Epithelial cell of prostate (primary cell): ENCODE data around the gene CR1.
"Not testable (repeated sequence)": the region's sequence is repeated elsewhere in the genome, so short reads cannot be mapped to it uniquely, and the experiment has no call there.

Experiments used
- DNase-seq: peaks from one replicate; pipeline ENCODE4 v3.0.0-alpha.2; 2011; ENCODE audit warnings: low read depth, low spot score
- H3K27ac ChIP-seq: fragments of 450-650 bp; 2 replicates; pipeline ENCODE4 v1.5.1; 2017; ENCODE audit warnings: mild to moderate bottlenecking

Gene CR1

DNA sequence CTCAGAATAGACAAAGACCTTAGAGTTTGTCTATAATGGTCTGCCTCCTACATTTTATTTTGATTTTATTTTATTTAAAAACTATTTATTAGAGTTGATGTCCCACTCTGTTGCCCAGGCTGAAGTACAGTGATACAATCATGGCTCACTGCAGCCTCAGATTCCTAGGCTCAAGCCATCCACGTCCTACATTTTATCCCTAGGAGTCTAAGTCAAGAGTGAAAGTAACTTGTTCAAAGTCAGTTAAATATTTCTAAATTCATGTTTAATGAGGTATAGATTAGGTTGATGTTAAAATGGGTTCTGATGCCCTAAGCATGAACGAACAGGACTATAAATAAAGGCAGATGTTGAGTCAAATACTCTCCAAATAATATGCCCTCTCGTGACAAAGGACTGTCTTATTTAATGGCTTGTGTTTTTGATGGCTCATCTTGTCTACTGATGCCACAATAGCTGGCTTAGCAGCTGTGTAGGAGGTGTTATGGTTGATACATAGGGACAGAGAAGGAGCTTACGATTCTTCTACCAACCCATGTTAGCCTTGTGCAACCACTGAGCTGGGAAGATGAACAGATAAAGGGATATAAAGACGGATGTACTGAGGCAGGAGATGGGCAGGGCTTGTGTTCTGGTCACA is 83.0 kb downstream of the CR1 start:
- H3K27ac ChIP-seq = no peak overlapping the region
- DNase-seq = no peak

DNA sequence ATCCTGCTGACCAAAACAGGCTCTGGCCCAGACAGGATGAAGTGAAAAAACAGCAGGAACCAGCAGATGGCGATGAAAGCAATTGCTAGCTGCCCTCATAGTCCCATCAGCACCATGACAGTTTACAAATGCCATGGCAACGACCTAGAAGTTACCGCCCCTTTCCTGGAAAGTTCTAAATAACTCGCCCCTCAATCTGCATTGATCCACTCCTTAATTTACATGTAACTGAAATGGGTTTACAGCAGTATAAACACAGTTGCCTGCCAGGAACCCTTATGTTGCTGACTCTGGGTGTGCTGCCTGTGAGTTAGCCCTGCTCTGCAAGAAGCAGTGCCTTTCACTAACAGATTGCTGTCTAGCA is 83.5 kb downstream of the CR1 start:
- DNase-seq = no peak
- H3K27ac ChIP-seq = no peak overlapping the region

GRCh38 chr1:207581496-207582153 is 85.7 kb downstream of the CR1 start:
- no peak for DNase-seq
- no peak overlapping the region for H3K27ac ChIP-seq

GRCh38 chr1:207589506-207589905 is 93.5 kb downstream of the CR1 start:
- DNase-seq, H3K27ac ChIP-seq: not testable (repeated sequence)

- H3K27ac ChIP-seq, DNase-seq: not testable (repeated sequence)
These were observed 95.2 kb downstream of the CR1 start for GRCh38 chr1:207591205-207591604.

DNA sequence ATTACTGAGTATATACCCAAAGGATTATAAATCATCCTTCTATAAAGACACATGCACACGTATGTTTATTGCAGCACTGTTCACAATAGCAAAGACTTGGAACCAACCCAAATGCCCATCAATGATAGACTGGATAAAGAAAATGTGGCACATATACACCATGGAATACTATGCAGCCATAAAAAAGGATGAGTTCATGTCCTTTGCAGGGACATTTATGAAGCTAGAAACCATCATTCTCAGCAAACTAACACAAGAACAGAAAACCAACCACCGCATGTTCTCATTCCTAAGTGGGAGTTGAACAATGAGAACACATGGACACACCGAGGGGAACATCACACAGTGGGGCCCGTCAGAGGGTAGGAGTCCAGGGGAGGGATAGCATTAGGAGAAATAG is 98.1 kb downstream of the CR1 start:
- H3K27ac ChIP-seq = not testable (repeated sequence)

GRCh38 chr1:207603777-207604176 is 107.8 kb downstream of the CR1 start:
- H3K27ac ChIP-seq = no peak overlapping the region
- DNase-seq = no peak

More for the DNA sequence above, 98.1 kb downstream of the CR1 start:
- not testable (repeated sequence) for DNase-seq

GRCh38 chr1:207605444-207606361 is 109.7 kb downstream of the CR1 start:
- peak overlapping the region; percentile 1 for H3K27ac ChIP-seq
- DNase-seq = no peak

GRCh38 chr1:207606362-207606755 is 110.4 kb downstream of the CR1 start:
- H3K27ac ChIP-seq = peak overlapping the region; percentile 1

GRCh38 chr1:207612762-207613161 is 116.8 kb downstream of the CR1 start:
- no peak for DNase-seq
- no peak overlapping the region for H3K27ac ChIP-seq

More at GRCh38 chr1:207606362-207606755, 110.4 kb downstream of the CR1 start:
- no peak for DNase-seq

DNA sequence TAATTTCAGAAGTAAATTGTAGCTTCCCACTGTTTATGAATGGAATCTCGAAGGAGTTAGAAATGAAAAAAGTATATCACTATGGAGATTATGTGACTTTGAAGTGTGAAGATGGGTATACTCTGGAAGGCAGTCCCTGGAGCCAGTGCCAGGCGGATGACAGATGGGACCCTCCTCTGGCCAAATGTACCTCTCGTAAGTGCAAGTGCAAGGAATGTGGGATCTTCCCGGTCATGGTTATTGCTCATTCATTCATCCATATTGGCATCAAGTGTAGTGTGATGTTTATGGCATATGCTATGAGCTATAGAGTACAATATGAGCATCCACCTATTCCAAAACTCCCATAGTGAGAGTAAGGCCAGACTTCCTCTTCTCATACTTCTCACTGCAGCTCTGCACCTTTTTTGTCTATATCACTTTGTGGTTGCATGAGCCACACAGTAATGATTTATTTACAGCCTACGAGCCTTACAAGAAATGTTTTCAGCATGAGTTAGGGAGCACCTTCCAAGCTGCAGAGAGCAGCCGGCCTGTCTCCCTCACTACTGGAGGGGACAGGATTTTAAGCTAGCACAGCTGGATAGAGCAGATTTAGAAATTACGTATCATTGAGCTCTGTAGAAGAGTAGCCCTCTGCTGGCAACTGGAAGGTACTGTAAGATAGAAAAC is 124.0 kb downstream of the CR1 start:
- no peak for DNase-seq

GRCh38 chr1:207620543-207620893 is 124.6 kb downstream of the CR1 start:
- H3K27ac ChIP-seq = no peak overlapping the region
- no peak for DNase-seq

More for the DNA sequence above, 124.0 kb downstream of the CR1 start:
- H3K27ac ChIP-seq = no peak overlapping the region

- H3K27ac ChIP-seq = not testable (repeated sequence)
These were observed 129.6 kb downstream of the CR1 start for GRCh38 chr1:207625504-207626071.

GRCh38 chr1:207626972-207627337 is 131.0 kb downstream of the CR1 start:
- H3K27ac ChIP-seq = no peak overlapping the region

More at GRCh38 chr1:207625504-207626071, 129.6 kb downstream of the CR1 start:
- not testable (repeated sequence) for DNase-seq

GRCh38 chr1:207627496-207627895 is 131.5 kb downstream of the CR1 start:
- H3K27ac ChIP-seq = no peak overlapping the region
- no peak for DNase-seq

More at GRCh38 chr1:207626972-207627337, 131.0 kb downstream of the CR1 start:
- no peak for DNase-seq

GRCh38 chr1:207628776-207629175 is 132.8 kb downstream of the CR1 start:
- DNase-seq = no peak
- no peak overlapping the region for H3K27ac ChIP-seq

DNA sequence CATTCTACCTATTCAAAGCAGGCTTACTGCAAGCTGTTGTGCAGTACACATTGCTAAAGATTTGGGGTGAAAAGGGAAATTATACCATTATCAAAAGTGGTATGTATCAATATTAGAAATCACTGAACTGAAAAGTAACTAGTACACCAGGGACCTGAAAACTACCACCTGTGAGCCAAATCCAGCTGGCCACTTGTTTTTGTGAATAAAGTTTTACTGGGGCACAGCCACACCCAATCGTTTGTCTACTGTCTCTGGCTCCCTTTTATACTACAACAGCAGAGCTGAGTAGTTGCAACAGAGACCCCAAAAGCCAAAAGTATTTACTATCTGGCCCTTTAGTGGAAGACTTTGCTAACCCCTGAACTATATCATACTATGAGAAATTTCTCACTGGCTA is 135.2 kb downstream of the CR1 start:
- H3K27ac ChIP-seq = no peak overlapping the region
- DNase-seq = no peak

DNA sequence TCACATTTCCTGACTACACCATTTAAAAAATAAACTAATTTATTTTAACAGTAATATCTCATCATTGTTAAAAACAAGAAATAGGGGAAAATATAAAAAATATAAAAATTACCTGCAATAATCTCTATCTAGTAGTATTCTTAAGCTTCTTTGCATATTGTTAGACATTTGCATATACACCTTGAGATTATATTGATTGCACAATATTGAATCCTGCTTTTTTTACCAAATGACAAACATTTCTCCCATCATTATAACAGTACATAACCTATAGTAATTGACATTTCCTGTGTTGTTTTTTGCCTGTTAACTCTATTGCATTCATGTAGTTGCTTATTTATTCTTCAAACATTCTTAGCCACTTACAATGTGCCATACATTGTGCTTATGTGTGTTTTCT is 137.3 kb downstream of the CR1 start:
- DNase-seq = no peak
- no peak overlapping the region for H3K27ac ChIP-seq

DNA sequence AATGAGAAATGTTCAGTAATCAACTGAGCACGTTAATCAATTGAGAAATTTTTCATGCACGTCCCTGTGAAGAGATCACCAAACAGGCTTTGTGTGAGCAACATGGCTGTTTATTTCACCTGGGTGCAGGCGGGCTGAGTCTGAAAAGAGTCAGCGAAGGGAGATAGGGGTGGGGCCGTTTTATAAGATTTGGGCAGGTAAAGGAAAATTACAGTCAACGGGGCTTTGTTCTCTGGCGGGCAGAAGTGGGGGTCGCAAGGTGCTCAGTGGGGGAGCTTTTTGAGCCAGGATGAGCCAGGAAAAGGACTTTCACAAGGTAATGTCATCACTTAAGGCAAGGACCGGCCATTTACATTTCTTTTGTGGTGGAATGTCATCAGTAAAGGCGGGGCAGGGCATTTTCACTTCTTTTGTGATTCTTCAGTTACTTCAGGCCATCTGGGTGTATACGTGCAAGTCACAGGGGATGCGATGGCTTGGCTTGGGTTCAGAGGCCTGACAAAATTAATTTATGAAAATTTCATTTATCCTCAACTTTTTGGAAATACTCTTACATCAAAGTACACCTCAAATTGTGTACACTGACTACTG is 137.8 kb downstream of the CR1 start:
- DNase-seq, H3K27ac ChIP-seq: not testable (repeated sequence)

DNA sequence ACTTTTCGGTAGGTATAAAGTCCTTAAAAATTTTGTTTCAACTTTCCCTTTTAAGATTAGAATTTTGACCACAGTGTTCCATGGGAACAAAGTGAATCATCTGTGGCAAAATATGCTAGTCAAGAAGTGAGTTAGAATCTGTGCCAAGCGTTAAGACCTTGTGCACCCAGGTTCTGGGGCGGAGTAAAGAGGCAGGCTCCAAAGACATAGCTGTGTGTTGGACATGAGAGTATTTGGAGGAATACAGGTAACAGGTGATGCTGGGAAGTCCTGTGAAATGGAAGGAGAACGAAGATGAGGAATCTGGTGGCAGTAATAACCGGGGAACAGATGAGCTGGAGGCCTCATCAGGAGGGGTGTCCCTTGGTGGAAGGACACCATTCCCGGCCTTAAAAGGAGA is 138.3 kb downstream of the CR1 start:
- not testable (repeated sequence) for DNase-seq, H3K27ac ChIP-seq
